K562 (cell line): Measurements from ENCODE around the gene AVPI1. TPM values are rescaled to one million over a fixed set of nuclear protein-coding genes. Genes with fewer than 3 reads are reported as not detected.

ENCODE experiments used
- ASH1L ChIP-seq: fragments of 450-650 bp; IDR thresholded peaks from 2 replicates; pipeline ENCODE4 v1.6.1; 2018; ENCODE audit warnings: borderline replicate concordance, mild to moderate bottlenecking, low read depth; ENCODE audit not compliant: partially characterized antibody
- ATF1 ChIP-seq, 2 experiments: fragments of 450-650 bp in 1 of 2; IDR thresholded peaks; 2 replicates each; pipeline ENCODE4 v1.6.1; 2016; ENCODE audit warnings: missing compliant biosample characterization in 1 of 2, missing genetic modification characterization in 1 of 2
- CCNT2 ChIP-seq: IDR thresholded peaks from 2 replicates; pipeline ENCODE4 v1.6.1; 2011; ENCODE audit warnings: borderline replicate concordance, low read depth, mild to moderate bottlenecking, moderate library complexity, mixed read lengths, low read length; ENCODE audit not compliant: insufficient read length; ENCODE audit errors: extremely low read depth
- CEBPG ChIP-seq, 3 experiments: fragments of 200-800 bp in 1 of 3; sonication (Bioruptor generic) in 1 of 3; sonication (generic) in 1 of 3; formaldehyde crosslinking in 1 of 3; IDR thresholded peaks in 2 of 3; conservative IDR thresholded peaks in 1 of 3; 2 replicates each; pipeline versions ENCODE4 v1.6.1 to v1.8.0; 2016 to 2022; ENCODE audit warnings: missing compliant biosample characterization in 2 of 3, missing genetic modification characterization in 2 of 3, mild to moderate bottlenecking in 1 of 3, missing genetic modification reagents in 1 of 3
- CTBP1 ChIP-seq: fragments of 450-650 bp; IDR thresholded peaks from 2 replicates; pipeline ENCODE4 v1.6.1; 2016; ENCODE audit warnings: borderline replicate concordance
- CXXC5 ChIP-seq: fragments of 250-450 bp; sonication (Bioruptor Pico); IDR thresholded peaks from 2 replicates; pipeline ENCODE4 v1.8.0; 2022; ENCODE audit warnings: inconsistent platforms, mild to moderate bottlenecking, moderate library complexity
- FOS ChIP-seq: IDR thresholded peaks from 3 replicates; pipeline ENCODE4 v1.6.1; 2011; ENCODE audit not compliant: insufficient read length; ENCODE audit errors: extremely low read depth
- FOXJ2 ChIP-seq: fragments of 200-800 bp; sonication (Bioruptor generic); IDR thresholded peaks from 2 replicates; pipeline ENCODE4 v1.6.1; 2016; ENCODE audit warnings: missing genetic modification characterization, missing compliant biosample characterization
- FOXK1 ChIP-seq: sonication (generic); formaldehyde crosslinking; IDR thresholded peaks from 2 replicates; pipeline ENCODE4 v1.8.0; 2022; ENCODE audit warnings: missing genetic modification reagents, mild to moderate bottlenecking, borderline replicate concordance
- FOXP1 ChIP-seq: sonication (generic); formaldehyde crosslinking; IDR thresholded peaks from 2 replicates; pipeline ENCODE4 v1.8.0; 2022; ENCODE audit warnings: mild to moderate bottlenecking, missing genetic modification reagents
- KLF10 ChIP-seq: fragments of 250-450 bp; sonication (Bioruptor Pico); IDR thresholded peaks from 2 replicates; pipeline ENCODE4 v1.6.1; 2021; ENCODE audit warnings: matching md5 sums
- KLF13 ChIP-seq: fragments of 450-650 bp; IDR thresholded peaks from 2 replicates; pipeline ENCODE4 v1.6.1; 2016; ENCODE audit warnings: missing genetic modification characterization, low read depth, mild to moderate bottlenecking, missing compliant biosample characterization, moderate library complexity, borderline replicate concordance
- MAFK ChIP-seq: IDR thresholded peaks from 2 replicates; pipeline ENCODE4 v1.6.1; 2011; ENCODE audit warnings: low read length, improper control_type of control experiment
- NR2C2 ChIP-seq, 2 experiments: fragments of 200-800 bp in 1 of 2; sonication (Bioruptor generic) in 1 of 2; sonication (generic) in 1 of 2; formaldehyde crosslinking in 1 of 2; IDR thresholded peaks; 2 replicates each; pipeline versions ENCODE4 v1.6.1 to v1.8.0; 2016 to 2022; ENCODE audit warnings: mild to moderate bottlenecking in 1 of 2, missing compliant biosample characterization in 1 of 2, missing genetic modification characterization in 1 of 2, missing genetic modification reagents in 1 of 2
- POLR2G ChIP-seq: fragments of 200-400 bp; formaldehyde crosslinking; IDR thresholded peaks from 2 replicates; pipeline ENCODE4 v1.6.1; 2017; ENCODE audit warnings: low read depth, mild to moderate bottlenecking, antibody characterized with exemption, low read length, moderate library complexity
- RBFOX2 ChIP-seq: fragments of 200-400 bp; formaldehyde crosslinking; IDR thresholded peaks from 2 replicates; pipeline ENCODE4 v1.6.1; 2017; ENCODE audit warnings: low read depth, mild to moderate bottlenecking, low read length, moderate library complexity
- ZNF3 ChIP-seq: fragments of 250-450 bp; sonication (Bioruptor Pico); IDR thresholded peaks from 2 replicates; pipeline ENCODE4 v1.5.0; 2021; ENCODE audit warnings: mild to moderate bottlenecking, moderate library complexity
- polyA plus RNA-seq, 8 experiments: library from polyadenylated mRNA; depleted of rRNA in 4 of 8; stranded (reverse) in 5 of 8; unstranded in 3 of 8; fragments of >200 nt; fragmentation: Nextera tagmentation in 2 of 8; fragmentation: Illumina TruSeq in 1 of 8; extraction: Ambion mirVana in 2 of 8; extraction: Trizol in 1 of 8; gene quantifications; 2 replicates each; pipeline versions ENCODE4 v1.2.1 to v1.2.3, GENCODE V29; 2011 to 2014; ENCODE audit warnings: inconsistent platforms in 1 of 8, missing spikeins in 1 of 8
- total RNA-seq, 7 experiments: library from RNA; depleted of rRNA in 6 of 7; stranded (reverse); fragments of >200 nt in 6 of 7; fragmentation: Illumina TruSeq in 2 of 7; extraction: Trizol in 2 of 7; gene quantifications; 2 replicates each; pipeline versions ENCODE4 v1.2.1 to v1.2.3, GENCODE V29; 2011 to 2021; ENCODE audit warnings: low replicate concordance in 1 of 7
- TF ChIP-seq, protein P1 (sequence below): sonication (generic); formaldehyde crosslinking; IDR thresholded peaks from 2 replicates; pipeline ENCODE4 v1.9.0; 2022; ENCODE audit warnings: mild to moderate bottlenecking, missing genetic modification reagents
- TF ChIP-seq, protein P2 (sequence below): sonication (generic); formaldehyde crosslinking; IDR thresholded peaks from 2 replicates; pipeline ENCODE4 v1.8.0; 2023; ENCODE audit warnings: mild to moderate bottlenecking, missing genetic modification reagents
- TF ChIP-seq, protein P3 (sequence below): fragments of 450-650 bp; IDR thresholded peaks from 2 replicates; pipeline ENCODE4 v1.6.1; 2016; ENCODE audit warnings: antibody characterized with exemption

AVPI1 gene
- total and polyA plus RNA-seq, 9 of the 15 experiments (the other 6 are each of a cell fraction or from before 2014, with no cell fraction given): 0.90 to 10.4 (median 7.4) TPM

DNA sequence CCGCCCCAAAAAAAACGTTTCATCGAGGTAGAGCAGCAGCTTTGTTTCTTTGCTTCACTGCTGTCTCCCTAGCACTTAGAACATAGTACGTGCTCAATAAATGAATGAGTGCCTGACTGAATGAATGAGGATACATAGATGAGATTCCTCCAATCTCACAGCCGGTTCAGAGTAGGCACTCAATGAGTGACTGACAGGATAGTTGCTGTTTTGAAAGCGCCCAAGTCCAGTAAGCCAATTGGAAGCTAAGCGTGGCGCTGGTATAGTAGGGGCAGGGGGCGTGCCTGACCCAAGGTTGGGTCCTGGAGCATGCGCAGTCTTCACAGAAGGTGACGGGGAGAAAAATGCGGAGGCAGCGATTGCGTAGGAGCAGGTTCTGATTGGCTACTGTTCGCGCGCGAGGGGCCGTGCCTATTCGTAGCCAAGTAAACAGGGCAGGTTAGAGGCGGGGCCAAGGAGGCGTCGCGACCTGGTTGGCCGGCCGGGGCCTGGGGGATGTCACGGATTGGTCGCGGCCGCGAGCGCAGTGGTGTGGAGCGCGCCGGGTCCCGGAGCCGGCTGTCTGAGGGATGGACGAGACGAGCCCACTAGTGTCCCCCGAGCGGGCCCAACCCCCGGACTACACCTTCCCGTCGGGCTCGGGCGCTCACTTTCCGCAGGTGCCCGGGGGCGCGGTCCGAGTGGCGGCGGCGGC, 46.7 kb downstream of the AVPI1 start, which contains the start of gene PI4K2A (continued):
- TF ChIP-seq, protein P1, sequence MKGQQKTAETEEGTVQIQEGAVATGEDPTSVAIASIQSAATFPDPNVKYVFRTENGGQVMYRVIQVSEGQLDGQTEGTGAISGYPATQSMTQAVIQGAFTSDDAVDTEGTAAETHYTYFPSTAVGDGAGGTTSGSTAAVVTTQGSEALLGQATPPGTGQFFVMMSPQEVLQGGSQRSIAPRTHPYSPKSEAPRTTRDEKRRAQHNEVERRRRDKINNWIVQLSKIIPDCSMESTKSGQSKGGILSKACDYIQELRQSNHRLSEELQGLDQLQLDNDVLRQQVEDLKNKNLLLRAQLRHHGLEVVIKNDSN (CRISPR knock-in tag): peak; percentile 49; the same call in 1 of the 2 replicates
- TF ChIP-seq MAFK: peak; percentile 78
- peak; percentile 40; the same call in 1 of the 2 replicates for TF ChIP-seq KLF13
- 0 out of 2 replicates have a peak, but pooled peaks have one; percentile 25 for TF ChIP-seq FOXP1
- TF ChIP-seq CEBPG (CRISPR knock-in tag; IDR thresholded peaks at IDR 0.05): peak; percentile 66
- TF ChIP-seq CEBPG (tag; conservative IDR thresholded peaks at IDR 0.05 in 1 of 2, IDR thresholded peaks at IDR 0.05 in 1 of 2): peak in 1 of 2 experiments; percentile 28; a peak in 1 of 4 replicates
- TF ChIP-seq, protein P2, sequence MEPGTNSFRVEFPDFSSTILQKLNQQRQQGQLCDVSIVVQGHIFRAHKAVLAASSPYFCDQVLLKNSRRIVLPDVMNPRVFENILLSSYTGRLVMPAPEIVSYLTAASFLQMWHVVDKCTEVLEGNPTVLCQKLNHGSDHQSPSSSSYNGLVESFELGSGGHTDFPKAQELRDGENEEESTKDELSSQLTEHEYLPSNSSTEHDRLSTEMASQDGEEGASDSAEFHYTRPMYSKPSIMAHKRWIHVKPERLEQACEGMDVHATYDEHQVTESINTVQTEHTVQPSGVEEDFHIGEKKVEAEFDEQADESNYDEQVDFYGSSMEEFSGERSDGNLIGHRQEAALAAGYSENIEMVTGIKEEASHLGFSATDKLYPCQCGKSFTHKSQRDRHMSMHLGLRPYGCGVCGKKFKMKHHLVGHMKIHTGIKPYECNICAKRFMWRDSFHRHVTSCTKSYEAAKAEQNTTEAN (CRISPR knock-in tag): no peak
- TF ChIP-seq CCNT2: peak; percentile 69
- TF ChIP-seq NR2C2 (CRISPR knock-in tag; IDR thresholded peaks at IDR 0.05): 0 out of 2 replicates have a peak, but pooled peaks have one; percentile 44
- TF ChIP-seq NR2C2 (tag; IDR thresholded peaks at IDR 0.05): peak; percentile 94
- TF ChIP-seq POLR2G: peak; percentile 81
- peak; percentile 56 for TF ChIP-seq ASH1L
- peak; percentile 80; the same call in 1 of the 2 replicates for TF ChIP-seq FOXK1 (CRISPR knock-in tag)
- peak; percentile 83 for TF ChIP-seq CXXC5 (CRISPR knock-in tag)
- TF ChIP-seq, protein P3, sequence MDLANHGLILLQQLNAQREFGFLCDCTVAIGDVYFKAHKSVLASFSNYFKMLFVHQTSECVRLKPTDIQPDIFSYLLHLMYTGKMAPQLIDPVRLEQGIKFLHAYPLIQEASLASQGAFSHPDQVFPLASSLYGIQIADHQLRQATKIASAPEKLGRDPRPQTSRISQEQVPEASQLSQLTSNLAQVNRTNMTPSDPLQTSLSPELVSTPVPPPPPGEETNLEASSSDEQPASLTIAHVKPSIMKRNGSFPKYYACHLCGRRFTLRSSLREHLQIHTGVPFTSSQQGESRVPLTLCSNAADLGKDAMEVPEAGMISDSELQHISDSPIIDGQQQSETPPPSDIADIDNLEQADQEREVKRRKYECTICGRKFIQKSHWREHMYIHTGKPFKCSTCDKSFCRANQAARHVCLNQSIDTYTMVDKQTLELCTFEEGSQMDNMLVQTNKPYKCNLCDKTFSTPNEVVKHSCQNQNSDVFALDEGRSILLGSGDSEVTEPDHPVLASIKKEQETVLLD: peak; percentile 90
- TF ChIP-seq FOS: peak; percentile 68
- TF ChIP-seq ZNF3: 0 out of 2 replicates have a peak, but pooled peaks have one; percentile 53
- TF ChIP-seq KLF10: no peak
- 0 out of 2 replicates have a peak, but pooled peaks have one; percentile 34 for TF ChIP-seq FOXJ2 (tag)
- TF ChIP-seq ATF1 (CRISPR knock-in tag; IDR thresholded peaks at IDR 0.05): no peak
- TF ChIP-seq ATF1 (tag; IDR thresholded peaks at IDR 0.05): peak; percentile 87
- TF ChIP-seq RBFOX2: peak; percentile 81
- peak; percentile 65 for TF ChIP-seq CTBP1
